Loucy (cell line): ENCODE results near the gene KCNJ5.

ENCODE experiments used
- H2AFZ ChIP-seq: fragments of 200-600 bp; sonication (generic); 2 replicates; pipeline ENCODE4 v1.6.0; 2016; ENCODE audit warnings: antibody characterized with exemption, mild to moderate bottlenecking, low read length, moderate library complexity
- H3F3A ChIP-seq: fragments of 200-600 bp; 2 replicates; pipeline ENCODE4 v1.6.0; 2016; ENCODE audit warnings: antibody characterized with exemption, low read depth, mild to moderate bottlenecking
- H3K27me3 ChIP-seq: fragments of 200-600 bp; sonication (generic); 2 replicates; pipeline ENCODE4 v1.6.1; 2014; ENCODE audit warnings: low read length, mild to moderate bottlenecking; ENCODE audit not compliant: insufficient read depth, poor library complexity, severe bottlenecking
- H3K36me3 ChIP-seq: fragments of 200-600 bp; sonication (generic); 2 replicates; pipeline ENCODE4 v1.6.1; 2016; ENCODE audit warnings: low read length; ENCODE audit not compliant: insufficient read depth
- H3K4me1 ChIP-seq: fragments of 200-600 bp; sonication (generic); 2 replicates; pipeline ENCODE4 v1.5.1; 2014; ENCODE audit warnings: low read length, mild to moderate bottlenecking; ENCODE audit not compliant: insufficient read depth, poor library complexity, severe bottlenecking
- H3K4me2 ChIP-seq: fragments of 200-600 bp; sonication (generic); 2 replicates; pipeline ENCODE4 v1.6.0; 2014; ENCODE audit warnings: antibody characterized with exemption, low read length, low read depth, mild to moderate bottlenecking; ENCODE audit not compliant: poor library complexity, severe bottlenecking
- H3K4me3 ChIP-seq: fragments of 200-600 bp; sonication (generic); 2 replicates; pipeline ENCODE4 v1.5.1; 2014; ENCODE audit warnings: low read length, mild to moderate bottlenecking, mixed read lengths; ENCODE audit not compliant: poor library complexity, severe bottlenecking
- H3K79me2 ChIP-seq: fragments of 200-600 bp; sonication (generic); 2 replicates; pipeline ENCODE4 v1.6.1; 2014; ENCODE audit warnings: low read length; ENCODE audit not compliant: insufficient read depth
- H3K9ac ChIP-seq: fragments of 200-600 bp; sonication (generic); 2 replicates; pipeline ENCODE4 v1.6.0; 2014; ENCODE audit warnings: mild to moderate bottlenecking, low read depth, low read length, moderate library complexity; ENCODE audit not compliant: poor library complexity, severe bottlenecking
- H3K9me2 ChIP-seq: fragments of 200-600 bp; sonication (generic); replicated peaks from 2 replicates; pipeline ENCODE4 v1.6.1; 2016; ENCODE audit warnings: low read depth, low read length, mixed read lengths
- H3K9me3 ChIP-seq: fragments of 200-600 bp; sonication (generic); 2 replicates; pipeline ENCODE4 v1.6.1; 2014; ENCODE audit warnings: mild to moderate bottlenecking, antibody characterized with exemption, low read length, low read depth; ENCODE audit not compliant: insufficient read depth
- H4K20me1 ChIP-seq: fragments of 200-600 bp; sonication (generic); 2 replicates; pipeline ENCODE4 v1.6.0; 2014; ENCODE audit warnings: antibody characterized with exemption, low read length, mild to moderate bottlenecking; ENCODE audit not compliant: insufficient read depth, poor library complexity, severe bottlenecking
- CTCF ChIP-seq: fragments of 200-600 bp; sonication (generic); conservative IDR thresholded peaks from 2 replicates; pipeline ENCODE4 v1.5.1; 2014; ENCODE audit warnings: mild to moderate bottlenecking, antibody characterized with exemption, low read length
- EZH2phosphoT487 ChIP-seq: fragments of 200-600 bp; IDR thresholded peaks from 2 replicates; pipeline ENCODE4 v1.6.1; 2018; ENCODE audit warnings: antibody characterized with exemption, mild to moderate bottlenecking, moderate library complexity, borderline replicate concordance

KCNJ5 gene

GRCh38 chr11:128911239-128911638 is 20.1 kb downstream of the KCNJ5 start:
- no peak overlapping the region for H3K9ac ChIP-seq
- no peaks in the 10 kb centered on the region for H4K20me1 ChIP-seq
- no peaks in the 10 kb centered on the region for H3F3A ChIP-seq
- TF ChIP-seq EZH2phosphoT487 (no peak), CTCF (no peak)
- H3K4me3 ChIP-seq = no peak overlapping the region
- H2AFZ ChIP-seq = no peak overlapping the region
- no peak overlapping the region for H3K4me2 ChIP-seq
- no peaks in the 10 kb centered on the region for H3K27me3 ChIP-seq
- no peaks in the 10 kb centered on the region for H3K9me3 ChIP-seq
- H3K36me3 ChIP-seq = no peaks in the 10 kb centered on the region
- H3K9me2 ChIP-seq = no peaks in the 10 kb centered on the region
- peaks cover 7% of the 10 kb centered on the region for H3K4me1 ChIP-seq
- H3K79me2 ChIP-seq = no peaks in the 10 kb centered on the region

GRCh38 chr11:128911701-128912100 is 20.5 kb downstream of the KCNJ5 start:
- peaks cover 6% of the 10 kb centered on the region for H3K4me1 ChIP-seq
- no peaks in the 10 kb centered on the region for H3K9me2 ChIP-seq
- H4K20me1 ChIP-seq = no peaks in the 10 kb centered on the region
- no peaks in the 10 kb centered on the region for H3K36me3 ChIP-seq
- no peaks in the 10 kb centered on the region for H3K79me2 ChIP-seq
- no peak overlapping the region for H3K9ac ChIP-seq
- no peak overlapping the region for H2AFZ ChIP-seq
- H3F3A ChIP-seq = no peaks in the 10 kb centered on the region
- H3K27me3 ChIP-seq = no peaks in the 10 kb centered on the region
- no peaks in the 10 kb centered on the region for H3K9me3 ChIP-seq
- no peak overlapping the region for H3K4me2 ChIP-seq
- no peak for TF ChIP-seq EZH2phosphoT487
- TF ChIP-seq CTCF = no peak
- no peak overlapping the region for H3K4me3 ChIP-seq

- no peaks in the 10 kb centered on the region for H3K9me3 ChIP-seq
- no peak overlapping the region for H3K4me3 ChIP-seq
- TF ChIP-seq EZH2phosphoT487 = no peak
- TF ChIP-seq CTCF = no peak
- no peak overlapping the region for H3K4me2 ChIP-seq
- H3F3A ChIP-seq = no peaks in the 10 kb centered on the region
- H3K27me3 ChIP-seq = no peaks in the 10 kb centered on the region
- no peaks in the 10 kb centered on the region for H3K9me2 ChIP-seq
- no peaks in the 10 kb centered on the region for H3K36me3 ChIP-seq
- H3K79me2 ChIP-seq = no peaks in the 10 kb centered on the region
- no peak overlapping the region for H3K9ac ChIP-seq
- H3K4me1 ChIP-seq = peaks cover under 1% of the 10 kb centered on the region
- no peak overlapping the region for H2AFZ ChIP-seq
- H4K20me1 ChIP-seq = no peaks in the 10 kb centered on the region
Observed at GRCh38 chr11:128913806-128914205, 22.6 kb downstream of the KCNJ5 start.
